HG02840 (cell line): ENCODE data around the gene TRIP4.
"Not testable (repeated sequence)": the region's sequence is repeated elsewhere in the genome, so short reads cannot be mapped to it uniquely, and the experiment has no call there.

Source experiments
- ATAC-seq: cut with Tn5 transposase; IDR thresholded peaks from one replicate; pipeline ENCODE4 v1.9.1; 2021; ENCODE audit warnings: mild to moderate bottlenecking, moderate library complexity, moderate number of reproducible peaks; ENCODE audit not compliant: unreplicated experiment, low FRiP score

Gene TRIP4

DNA sequence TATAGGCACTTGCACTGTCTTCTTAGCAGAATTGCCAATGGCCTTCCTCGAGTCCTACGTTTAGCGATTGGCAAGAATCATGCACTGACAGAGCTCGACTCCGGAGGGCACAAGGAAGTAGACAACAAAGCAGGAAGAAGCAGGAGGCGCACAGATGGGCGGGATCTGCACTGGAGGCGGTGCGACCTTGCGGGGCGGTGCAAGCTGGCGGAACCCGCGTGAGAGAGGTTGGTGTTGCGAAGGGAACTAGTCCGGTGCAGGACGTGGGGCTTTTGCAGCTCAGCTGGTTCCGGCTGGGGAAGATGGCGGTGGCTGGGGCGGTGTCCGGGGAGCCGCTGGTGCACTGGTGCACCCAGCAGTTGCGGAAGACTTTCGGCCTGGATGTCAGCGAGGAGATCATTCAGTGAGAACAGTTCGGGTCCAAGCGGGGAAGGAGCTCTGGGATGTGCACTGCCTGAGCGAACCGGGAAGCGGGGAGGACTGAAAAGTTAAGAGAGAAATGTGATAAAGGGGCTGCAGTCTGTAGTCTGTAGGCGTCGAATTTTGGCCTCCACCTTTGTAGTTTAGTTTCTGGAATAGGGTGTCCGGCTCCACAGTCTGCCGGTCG lies at the start of gene TRIP4:
Gene TRIP4 (plus strand): TSS at position 275 of the 607 bp plus-strand sequence. CDS start 28 bp downstream, at position 303.
- peak; percentile 95 for ATAC-seq

DNA sequence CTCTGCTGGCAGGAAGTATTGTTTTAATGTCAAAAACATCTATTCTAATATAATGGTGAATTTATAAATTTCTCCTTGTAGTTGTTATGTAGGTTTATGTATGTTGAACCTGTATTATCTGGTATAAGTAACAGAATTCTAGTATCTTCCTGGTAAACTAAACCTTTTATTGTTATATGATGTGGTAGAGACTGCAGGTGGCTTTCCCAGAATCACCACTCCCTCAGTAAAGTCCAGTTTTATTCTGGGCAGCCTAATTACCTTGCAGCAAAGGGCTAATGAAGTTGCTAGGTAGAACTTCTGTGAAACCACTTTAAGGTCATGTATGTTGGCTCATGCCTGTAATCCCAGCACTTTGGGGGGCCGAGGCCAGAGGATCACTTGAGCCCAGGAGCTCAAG lies 47.3 kb upstream of the TRIP4 start:
- no peak for ATAC-seq

DNA sequence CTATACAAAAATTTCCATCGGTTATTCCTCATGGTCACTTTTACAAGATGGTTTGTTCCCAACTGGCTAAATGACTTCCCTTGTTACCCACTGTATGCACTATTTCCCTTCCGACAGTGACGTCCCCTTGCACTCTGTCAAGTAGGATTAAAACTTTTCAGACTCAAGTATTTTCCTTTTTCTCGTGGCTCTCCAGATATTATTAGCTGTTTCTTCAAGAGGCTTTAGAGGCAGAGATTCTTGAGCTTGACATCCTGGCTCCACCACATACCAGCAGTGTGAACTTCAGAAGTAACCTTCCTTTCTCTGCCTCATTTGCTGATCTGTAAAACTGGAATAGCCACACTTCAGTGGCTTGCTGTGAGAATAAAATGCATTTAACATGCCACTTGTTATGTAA lies 45.7 kb upstream of the TRIP4 start:
- ATAC-seq: no peak

DNA sequence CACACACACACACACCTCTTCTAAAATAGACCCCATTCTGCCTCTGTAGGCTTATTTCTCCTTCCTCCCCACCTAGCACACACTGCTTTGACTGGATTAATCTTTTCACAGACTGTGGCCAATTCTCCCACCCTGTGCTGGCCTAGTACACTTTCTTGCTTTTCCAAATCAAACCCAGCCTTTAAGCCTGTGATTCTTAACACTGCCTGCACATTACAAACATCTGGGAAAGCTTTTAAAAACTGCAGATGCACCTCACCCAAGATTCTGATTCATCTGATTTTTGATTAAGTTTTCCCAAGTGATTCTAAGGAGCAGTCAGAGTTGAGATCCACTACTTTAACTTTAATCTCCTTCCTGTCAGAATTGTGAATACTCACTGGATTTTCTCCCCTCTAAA lies 44.4 kb upstream of the TRIP4 start:
- no peak for ATAC-seq

DNA sequence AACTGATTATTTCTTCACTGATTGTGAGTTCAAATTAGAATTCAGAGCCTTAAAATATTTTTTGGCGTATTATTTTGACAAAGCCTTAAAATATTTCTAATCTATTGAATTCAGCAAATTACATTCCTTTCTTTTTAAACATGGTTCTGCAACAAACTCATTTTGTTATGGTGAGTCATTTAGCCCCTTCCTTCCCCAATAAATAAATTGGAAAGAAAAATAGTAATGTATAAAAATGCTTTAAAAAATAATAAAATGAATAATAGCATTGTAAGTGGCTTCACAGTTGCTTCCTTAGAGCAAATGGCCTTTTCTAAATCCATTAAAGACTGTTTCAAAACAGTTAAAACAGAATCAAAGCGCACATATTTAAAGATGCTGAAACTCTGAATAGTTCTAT lies 43.8 kb upstream of the TRIP4 start:
- ATAC-seq: no peak

DNA sequence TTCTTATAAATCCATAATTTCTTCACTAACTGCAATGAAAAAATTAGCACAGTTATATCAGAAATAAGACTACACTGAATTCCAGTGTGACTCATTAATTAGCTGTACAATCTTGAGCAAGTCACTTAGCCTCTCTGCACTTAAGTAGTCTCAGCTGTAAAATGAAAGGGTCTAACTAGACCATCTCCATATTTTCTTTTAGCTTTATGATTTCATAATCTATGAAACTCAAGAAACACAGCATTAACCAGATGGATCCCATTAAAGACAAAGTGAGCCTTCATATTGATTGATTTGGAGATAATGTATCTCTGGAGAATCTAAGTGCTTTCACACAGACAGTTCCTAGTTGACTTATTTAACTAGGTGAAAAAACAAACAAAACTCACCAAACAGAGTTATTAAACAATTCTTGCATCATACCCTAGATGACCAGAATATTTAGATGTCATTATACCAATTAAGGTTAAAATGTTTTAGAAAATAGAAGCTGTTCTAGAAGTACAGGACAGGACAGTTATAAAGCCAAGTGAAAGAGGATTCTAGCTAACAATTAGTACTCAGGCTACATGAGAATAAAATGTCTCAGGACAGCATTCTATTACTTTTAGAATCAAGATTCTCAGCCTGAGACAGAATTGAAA lies 42.9 kb upstream of the TRIP4 start:
- ATAC-seq: no peak

DNA sequence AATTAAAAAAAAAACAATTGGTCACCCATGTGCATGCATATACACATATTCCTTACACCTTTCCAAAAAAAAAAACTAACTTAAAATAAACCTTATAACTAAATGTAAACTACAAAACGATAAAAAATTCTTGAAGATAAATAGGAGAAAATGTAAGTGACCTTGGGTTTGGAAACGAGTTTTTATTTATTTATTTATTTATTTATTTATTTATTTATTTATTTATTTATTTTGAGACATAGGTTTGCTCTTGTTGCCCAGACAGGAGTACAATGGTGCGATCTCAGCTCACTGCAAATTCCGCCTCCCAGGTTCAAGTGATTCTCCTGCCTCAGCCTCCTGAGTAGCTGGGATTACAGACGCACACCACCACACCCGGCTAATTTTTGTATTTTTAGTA lies 41.4 kb upstream of the TRIP4 start:
- ATAC-seq: not testable (repeated sequence)

DNA sequence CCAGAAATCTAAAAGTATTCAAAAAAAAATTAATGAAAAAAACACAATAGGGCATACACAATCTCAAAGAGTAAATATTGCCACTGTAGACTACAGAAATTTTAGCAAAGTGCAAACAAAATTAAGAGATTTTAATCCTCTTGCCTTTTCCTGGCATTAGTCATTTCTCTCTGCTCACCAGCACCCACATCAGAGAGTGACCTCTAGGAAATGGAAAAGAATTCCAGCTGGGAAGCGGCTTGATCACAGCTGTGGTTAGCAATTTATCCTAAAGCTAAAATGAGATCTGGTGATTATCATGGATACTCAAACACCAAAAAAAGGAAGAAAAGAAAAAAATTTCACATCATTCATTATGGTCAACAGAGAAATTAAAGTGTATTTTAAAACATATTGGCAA lies 39.2 kb upstream of the TRIP4 start:
- ATAC-seq: no peak

DNA sequence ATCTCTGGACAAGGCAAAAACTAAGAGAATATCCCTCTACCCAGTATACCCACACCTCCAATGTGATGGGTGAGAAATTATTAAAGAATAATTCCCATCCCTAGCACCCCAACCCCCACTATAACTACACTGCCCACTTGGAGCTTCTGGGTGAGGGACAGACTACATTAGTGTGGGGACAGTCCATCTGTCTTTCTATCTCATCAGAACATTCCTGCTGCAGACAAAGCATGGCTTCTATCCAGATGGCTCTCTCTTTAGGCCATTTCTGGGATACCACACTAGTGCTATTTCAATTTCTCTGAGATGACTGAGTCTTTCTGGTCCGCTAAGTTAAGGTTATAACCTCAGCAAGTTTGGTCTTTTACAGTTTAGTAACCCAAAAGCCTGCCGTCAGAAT lies 38.3 kb upstream of the TRIP4 start:
- no peak for ATAC-seq

DNA sequence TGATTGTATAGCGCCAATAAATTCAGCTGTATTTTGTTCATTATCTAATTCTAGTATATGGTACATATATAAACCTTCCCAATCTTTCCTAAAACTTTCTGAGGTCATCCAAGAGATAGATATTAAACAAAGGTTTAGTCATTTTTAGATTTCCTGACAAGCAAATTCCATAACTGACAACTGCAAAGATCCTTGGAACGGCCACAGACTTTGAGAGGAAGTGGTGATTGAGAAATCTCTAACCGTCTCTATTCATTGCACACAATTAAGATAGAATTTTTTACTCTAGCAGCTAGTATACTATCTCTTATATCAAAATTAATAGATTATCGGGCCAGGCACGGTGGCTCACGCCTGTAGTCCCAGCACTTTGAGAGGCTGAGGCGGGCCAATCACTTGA lies 36.4 kb upstream of the TRIP4 start:
- no peak for ATAC-seq

DNA sequence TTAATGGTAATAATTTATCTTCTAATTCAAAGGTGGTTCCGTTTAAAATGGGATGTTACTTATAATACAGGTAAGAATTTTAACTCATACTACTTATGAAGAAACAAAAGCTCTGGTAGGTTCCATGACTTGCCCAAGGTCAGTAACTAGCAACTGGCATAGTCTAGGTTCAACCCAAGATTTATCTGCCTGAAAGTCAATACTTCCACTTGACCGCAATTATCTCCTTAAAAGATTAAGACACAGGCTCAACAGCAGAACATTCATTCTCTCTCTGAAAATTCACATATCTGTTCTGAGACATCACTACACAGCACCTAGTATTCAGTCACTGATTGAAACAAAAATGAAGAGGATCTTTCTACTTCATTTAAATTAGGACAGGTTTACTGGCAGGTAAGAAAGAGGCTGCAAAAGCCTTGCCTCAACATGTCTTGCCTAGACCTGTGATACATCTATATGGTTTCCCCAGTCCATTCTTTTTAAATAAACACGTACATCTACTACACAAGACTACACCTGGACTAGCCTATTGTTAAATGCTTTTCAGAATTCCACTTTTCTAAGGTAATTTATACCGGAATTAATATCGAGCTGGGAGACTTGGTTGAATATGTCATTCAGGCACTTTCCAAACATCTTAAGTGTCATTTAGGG lies 32.8 kb upstream of the TRIP4 start:
- ATAC-seq: no peak

DNA sequence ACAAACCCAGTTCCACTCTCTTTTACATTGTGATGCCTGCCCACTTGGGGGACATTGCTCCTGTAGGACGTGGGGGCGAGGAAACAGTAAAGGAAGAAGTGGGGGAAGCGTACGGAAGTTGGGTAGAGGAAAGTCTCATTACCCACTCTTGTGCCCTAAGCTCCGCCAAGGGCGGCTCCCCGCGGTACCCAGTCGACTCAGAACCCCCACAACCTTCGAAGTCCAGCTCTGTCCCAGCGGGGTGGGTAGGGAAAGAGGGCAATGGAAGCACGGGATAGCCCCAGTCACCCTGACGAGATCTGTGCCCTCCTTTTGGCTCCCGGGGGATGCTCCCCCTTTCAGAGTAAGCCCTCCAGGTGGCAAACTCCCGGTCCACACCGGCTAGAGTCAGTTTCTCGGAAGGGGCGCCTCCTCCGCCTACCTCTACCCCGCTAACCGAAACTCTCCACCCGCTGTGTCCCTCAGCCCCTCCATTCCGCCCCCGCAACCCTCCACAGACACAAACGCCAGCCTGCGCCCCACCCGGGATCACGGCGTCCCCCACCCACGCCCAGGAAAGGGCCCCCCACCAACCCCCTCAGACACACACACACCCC lies 32.2 kb upstream of the TRIP4 start:
- peak; percentile 8 for ATAC-seq

DNA sequence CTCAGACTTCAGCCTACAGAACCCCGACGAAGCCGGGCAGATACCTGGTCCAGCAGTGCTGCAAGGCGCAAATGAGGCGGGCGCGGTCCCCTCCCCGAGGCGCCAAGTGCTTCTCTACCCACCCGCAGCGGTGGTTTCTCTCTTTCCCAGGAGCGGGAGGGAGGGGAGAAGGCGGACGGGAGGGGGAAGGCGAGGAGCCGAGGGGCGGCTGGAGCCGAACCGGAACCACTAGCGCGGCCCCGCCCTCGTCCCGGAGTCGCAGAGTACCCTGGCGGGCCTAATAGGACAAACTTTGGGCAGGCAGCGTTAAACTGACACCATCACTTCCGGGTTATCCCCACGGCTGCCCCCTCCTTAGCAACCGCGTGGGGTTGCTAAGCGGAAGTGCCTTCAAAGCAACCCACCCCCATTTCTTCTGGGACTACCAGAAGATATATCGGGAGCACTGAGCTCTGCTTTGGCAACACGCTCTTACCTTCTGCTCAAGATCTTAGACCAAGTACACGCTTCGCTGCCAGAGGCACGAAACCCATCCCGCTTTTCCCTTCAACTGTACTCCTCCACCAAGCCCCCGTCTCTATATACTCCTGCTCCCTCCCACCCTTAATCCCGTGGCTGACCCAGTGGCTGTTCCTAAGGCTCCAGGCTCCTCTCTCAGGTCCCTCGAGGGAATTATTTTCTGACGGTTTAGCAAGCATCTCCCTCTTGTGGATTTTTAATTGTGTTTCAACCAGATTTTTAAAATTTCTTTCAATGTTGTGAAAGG lies 31.5 kb upstream of the TRIP4 start, which contains the start of gene CSNK1G1:
Gene CSNK1G1 (minus strand): TSS at position 230 of the 766 bp plus-strand sequence. CDS start 55,674 bp downstream, outside the sequence.
- peak; percentile 94 for ATAC-seq

DNA sequence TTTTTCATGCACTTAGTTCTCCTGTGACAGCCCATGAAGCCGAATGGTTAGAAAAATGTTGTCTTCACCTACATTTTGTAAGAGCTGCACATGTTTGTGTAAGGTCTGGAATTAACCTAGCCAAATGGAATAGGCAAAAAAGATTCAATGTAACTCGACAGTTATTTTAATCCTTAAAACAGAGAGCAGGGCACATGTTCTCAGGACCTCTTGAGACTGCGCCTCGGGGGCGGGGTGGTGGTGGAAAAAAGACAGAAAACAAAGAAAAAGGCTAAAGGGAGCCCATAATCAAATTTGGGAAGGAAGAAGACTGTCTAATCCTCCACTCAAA lies 31.0 kb upstream of the TRIP4 start:
- ATAC-seq: no peak

DNA sequence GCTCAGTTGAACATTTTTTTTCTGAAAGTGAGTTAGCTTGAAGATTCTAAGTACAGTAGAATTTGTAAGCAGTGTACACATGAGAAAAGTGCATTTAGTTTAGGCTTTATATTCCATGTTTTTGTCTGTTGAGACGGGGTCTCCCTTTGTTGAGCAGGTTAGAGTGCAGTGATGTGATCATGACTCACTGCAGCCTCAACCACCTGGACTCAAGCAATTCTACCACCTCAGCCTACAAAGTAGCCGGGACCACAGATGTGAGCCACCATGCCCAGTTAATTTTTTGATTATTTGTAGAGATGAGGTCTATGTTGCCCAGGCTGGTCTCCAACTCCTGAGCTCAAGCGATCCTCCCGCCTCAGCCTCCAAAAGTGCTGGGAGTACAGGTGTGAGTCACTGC lies 26.4 kb upstream of the TRIP4 start:
- no peak for ATAC-seq

DNA sequence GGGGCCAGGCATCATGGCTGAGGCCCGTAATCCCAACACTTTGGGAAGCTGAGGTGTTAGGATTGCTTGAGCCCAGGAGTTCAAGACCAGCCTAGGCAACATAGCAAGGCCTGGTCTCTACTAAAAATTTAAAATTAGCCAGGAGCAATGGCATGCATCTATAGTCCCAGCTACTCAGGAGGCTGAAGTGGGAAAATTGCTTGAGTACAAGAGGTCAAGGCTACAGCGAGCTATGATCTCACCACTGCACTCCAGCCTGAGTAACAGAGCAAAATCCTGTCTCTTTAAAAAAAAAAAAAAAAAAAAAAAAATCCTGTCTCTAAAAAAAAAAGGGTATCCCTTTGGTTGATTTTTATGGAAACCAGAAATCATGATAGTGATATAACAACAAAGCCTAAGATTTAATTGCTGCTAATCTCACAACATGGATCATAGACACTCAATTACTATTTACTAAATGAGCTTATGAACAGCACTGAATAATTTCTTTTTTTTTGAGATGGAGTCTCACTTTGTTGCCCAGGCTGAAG lies 18.5 kb upstream of the TRIP4 start:
- no peak for ATAC-seq

DNA sequence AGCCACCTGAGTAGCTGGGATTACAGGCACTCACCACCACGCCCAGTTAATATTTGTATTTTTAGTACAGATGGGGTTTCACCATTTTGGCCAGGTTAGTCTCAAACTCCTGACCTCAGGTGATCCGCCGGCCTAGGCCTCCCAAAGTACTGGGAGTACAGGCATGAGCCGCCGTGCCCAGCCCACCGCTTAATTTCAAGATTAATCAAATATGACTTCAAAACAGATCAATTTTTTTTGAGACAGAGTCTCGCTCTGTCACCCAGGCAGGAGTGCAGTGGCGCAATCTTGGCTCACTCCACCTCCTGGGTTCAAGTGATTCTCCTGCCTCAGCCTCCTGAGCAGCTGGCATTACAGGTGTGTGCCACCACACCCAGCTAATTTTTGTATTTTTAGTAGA lies 16.3 kb upstream of the TRIP4 start:
- ATAC-seq: not testable (repeated sequence)

DNA sequence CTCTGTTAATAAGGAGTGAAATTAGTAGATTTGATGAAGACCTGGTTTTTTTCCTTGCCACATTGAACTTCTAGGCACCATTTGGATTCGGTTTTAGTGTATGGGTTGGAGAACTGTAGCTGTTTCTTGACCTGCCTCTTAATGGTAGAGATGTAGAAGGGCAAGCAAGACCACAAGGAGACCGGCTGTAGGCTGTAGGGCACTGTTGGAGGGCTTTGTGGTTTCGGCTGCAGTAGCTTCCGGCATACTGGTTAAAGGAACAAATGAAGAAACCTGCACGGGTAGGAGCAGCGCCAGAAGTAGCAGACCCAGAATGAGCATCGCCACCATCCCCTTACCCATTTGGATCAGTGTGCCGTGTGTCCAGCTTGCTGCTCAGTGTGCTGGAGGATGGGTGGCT lies 14.3 kb upstream of the TRIP4 start:
- ATAC-seq: no peak

DNA sequence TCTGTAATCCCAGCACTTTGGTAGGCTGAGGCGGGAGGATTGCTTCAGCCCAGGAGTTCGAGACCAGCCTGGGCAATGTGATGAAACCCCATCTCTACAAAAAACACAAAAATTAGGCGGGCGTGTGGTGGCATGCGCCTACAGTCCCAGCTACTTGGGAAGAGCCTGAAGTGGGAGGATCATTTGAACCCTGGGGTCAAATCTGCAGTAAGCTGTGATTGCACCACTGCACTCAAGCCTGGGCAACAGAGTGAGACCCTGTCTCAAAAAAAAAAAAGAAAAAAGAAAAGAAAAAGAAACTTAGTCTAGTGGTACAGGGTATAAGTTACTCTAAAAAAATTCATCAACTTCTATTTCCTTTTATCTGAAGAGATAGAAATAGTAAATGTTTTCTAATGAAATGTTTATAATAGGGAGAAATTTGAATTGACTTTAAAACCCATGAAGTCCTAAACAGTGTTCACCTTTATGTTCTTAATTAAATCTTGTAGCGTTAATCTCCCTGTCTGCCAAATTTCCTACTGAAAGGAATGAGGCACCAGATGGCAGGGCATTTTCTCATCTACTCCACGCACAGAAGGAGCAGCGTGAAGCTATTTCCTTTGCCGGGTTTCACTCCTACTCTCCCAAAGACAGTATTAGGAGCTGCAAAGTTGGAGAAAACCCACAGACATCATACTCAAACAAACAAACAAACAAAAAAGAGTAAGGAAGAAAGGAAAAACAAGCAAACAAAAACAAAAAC lies 8.2 kb upstream of the TRIP4 start:
- no peak for ATAC-seq
